K562 (cell line): ENCODE data around the gene MBIP. TPM values are rescaled to one million over a fixed set of nuclear protein-coding genes. Genes with fewer than 3 reads are reported as not detected.
A peak's percentile ranks its signal among the peaks of the same experiment; 100 is the strongest.

Source experiments
- ARNT ChIP-seq, 2 experiments: fragments of 450-650 bp; IDR thresholded peaks; 2 replicates each; pipeline ENCODE4 v1.6.1; 2016; ENCODE audit warnings: mild to moderate bottlenecking in 1 of 2
- BCOR ChIP-seq: fragments of 450-650 bp; IDR thresholded peaks from 2 replicates; pipeline ENCODE4 v1.6.1; 2016
- CBFA2T2 ChIP-seq: fragments of 450-650 bp; conservative IDR thresholded peaks from 2 replicates; pipeline ENCODE4 v1.6.1; 2017; ENCODE audit warnings: mild to moderate bottlenecking
- CBFA2T3 ChIP-seq: fragments of 450-650 bp; IDR thresholded peaks from 2 replicates; pipeline ENCODE4 v1.6.1; 2017
- CHAMP1 ChIP-seq: fragments of 450-650 bp; IDR thresholded peaks from 2 replicates; pipeline ENCODE4 v1.6.1; 2016; ENCODE audit warnings: mild to moderate bottlenecking
- CREB1 ChIP-seq, 2 experiments: sonication (generic) in 1 of 2; formaldehyde crosslinking in 1 of 2; IDR thresholded peaks; 2 replicates each; pipeline versions ENCODE4 v1.6.1 to v1.8.0; 2012 to 2022; ENCODE audit warnings: inconsistent platforms in 1 of 2, mild to moderate bottlenecking in 1 of 2, missing genetic modification reagents in 1 of 2, moderate library complexity in 1 of 2
- CTBP1 ChIP-seq: fragments of 450-650 bp; IDR thresholded peaks from 2 replicates; pipeline ENCODE4 v1.6.1; 2016; ENCODE audit warnings: borderline replicate concordance
- E2F4 ChIP-seq: sonication (generic); formaldehyde crosslinking; IDR thresholded peaks from 2 replicates; pipeline ENCODE4 v1.8.0; 2022; ENCODE audit warnings: mild to moderate bottlenecking, low read depth, missing genetic modification reagents
- ETV5 ChIP-seq: sonication (generic); formaldehyde crosslinking; IDR thresholded peaks from 2 replicates; pipeline ENCODE4 v1.4.0; 2020; ENCODE audit warnings: low read depth, mild to moderate bottlenecking, missing genetic modification reagents
- GATA2 ChIP-seq: sonication (generic); formaldehyde crosslinking; IDR thresholded peaks from 2 replicates; pipeline ENCODE4 v1.4.0; 2020; ENCODE audit warnings: mild to moderate bottlenecking, missing genetic modification reagents
- HDAC1 ChIP-seq, 2 experiments: fragments of 450-650 bp; IDR thresholded peaks; 2 replicates each; pipeline ENCODE4 v1.6.1; 2016 to 2017; ENCODE audit warnings: inconsistent platforms in 1 of 2, mild to moderate bottlenecking in 1 of 2, moderate library complexity in 1 of 2
- KHSRP ChIP-seq: fragments of 450-650 bp; IDR thresholded peaks from 2 replicates; pipeline ENCODE4 v1.6.1; 2017
- MYBL2 ChIP-seq, 2 experiments: fragments of 450-650 bp in 1 of 2; sonication (generic) in 1 of 2; formaldehyde crosslinking in 1 of 2; IDR thresholded peaks; 2 replicates each; pipeline versions ENCODE4 v1.6.1 to v1.8.1; 2017 to 2022; ENCODE audit warnings: borderline replicate concordance in 1 of 2, inconsistent platforms in 1 of 2, low read depth in 1 of 2, mild to moderate bottlenecking in 1 of 2, missing genetic modification reagents in 1 of 2, moderate library complexity in 1 of 2
- NBN ChIP-seq: fragments of 450-650 bp; IDR thresholded peaks from 2 replicates; pipeline ENCODE4 v1.6.1; 2016; ENCODE audit warnings: low read depth, mild to moderate bottlenecking
- NCOA1 ChIP-seq: fragments of 450-650 bp; IDR thresholded peaks from 2 replicates; pipeline ENCODE4 v1.6.1; 2016; ENCODE audit warnings: low read depth
- NCOA4 ChIP-seq: fragments of 450-650 bp; IDR thresholded peaks from 2 replicates; pipeline ENCODE4 v1.6.1; 2018; ENCODE audit warnings: mild to moderate bottlenecking; ENCODE audit not compliant: partially characterized antibody
- NCOR1 ChIP-seq: fragments of 450-650 bp; IDR thresholded peaks from 2 replicates; pipeline ENCODE4 v1.6.1; 2016; ENCODE audit warnings: mild to moderate bottlenecking, moderate library complexity
- PHB2 ChIP-seq: fragments of 450-650 bp; IDR thresholded peaks from 2 replicates; pipeline ENCODE4 v1.6.1; 2017; ENCODE audit warnings: low read depth
- PKNOX1 ChIP-seq: fragments of 450-650 bp; IDR thresholded peaks from 2 replicates; pipeline ENCODE4 v1.6.1; 2016
- POLR2AphosphoS5 ChIP-seq: IDR thresholded peaks from 2 replicates; pipeline ENCODE4 v1.6.1; 2011; ENCODE audit warnings: mild to moderate bottlenecking, low read depth, low read length, moderate library complexity; ENCODE audit not compliant: control insufficient read depth, insufficient read depth
- RBM25 ChIP-seq: fragments of 200-400 bp; formaldehyde crosslinking; IDR thresholded peaks from 2 replicates; pipeline ENCODE4 v1.6.1; 2018; ENCODE audit warnings: low read length, low read depth, moderate library complexity; ENCODE audit not compliant: severe bottlenecking
- SMAD3 ChIP-seq: fragments of 450-650 bp; formaldehyde crosslinking; conservative IDR thresholded peaks from 2 replicates; pipeline ENCODE4 v1.4.0; 2020; ENCODE audit warnings: mild to moderate bottlenecking
- TRIM24 ChIP-seq, 2 experiments: fragments of 450-650 bp; IDR thresholded peaks; 2 replicates each; pipeline ENCODE4 v1.6.1; 2016
- ZNF57 ChIP-seq: fragments of 450-650 bp; formaldehyde crosslinking; IDR thresholded peaks from 2 replicates; pipeline ENCODE4 v1.4.0; 2020; ENCODE audit warnings: mild to moderate bottlenecking, moderate library complexity
- ZNF764 ChIP-seq: fragments of 250-450 bp; sonication (Bioruptor Pico); IDR thresholded peaks from 2 replicates; pipeline ENCODE4 v1.4.0; 2020; ENCODE audit warnings: low read depth, mild to moderate bottlenecking, moderate library complexity
- polyA plus RNA-seq, 8 experiments: library from polyadenylated mRNA; depleted of rRNA in 4 of 8; stranded (reverse) in 5 of 8; unstranded in 3 of 8; fragments of >200 nt; fragmentation: Nextera tagmentation in 2 of 8; fragmentation: Illumina TruSeq in 1 of 8; extraction: Ambion mirVana in 2 of 8; extraction: Trizol in 1 of 8; gene quantifications; 2 replicates each; pipeline versions ENCODE4 v1.2.1 to v1.2.3, GENCODE V29; 2011 to 2014; ENCODE audit warnings: inconsistent platforms in 1 of 8, missing spikeins in 1 of 8
- total RNA-seq, 7 experiments: library from RNA; depleted of rRNA in 6 of 7; stranded (reverse); fragments of >200 nt in 6 of 7; fragmentation: Illumina TruSeq in 2 of 7; extraction: Trizol in 2 of 7; gene quantifications; 2 replicates each; pipeline versions ENCODE4 v1.2.1 to v1.2.3, GENCODE V29; 2011 to 2021; ENCODE audit warnings: low replicate concordance in 1 of 7
- TF ChIP-seq, protein P1 (sequence below): fragments of 250-450 bp; sonication (Bioruptor Pico); IDR thresholded peaks from 2 replicates; pipeline ENCODE4 v1.4.0; 2020

The MBIP gene
- total and polyA plus RNA-seq, 9 of the 15 experiments (the other 6 are each of a cell fraction or from before 2014, with no cell fraction given), result 8.4 to 31.1 (median 19.4) TPM

DNA sequence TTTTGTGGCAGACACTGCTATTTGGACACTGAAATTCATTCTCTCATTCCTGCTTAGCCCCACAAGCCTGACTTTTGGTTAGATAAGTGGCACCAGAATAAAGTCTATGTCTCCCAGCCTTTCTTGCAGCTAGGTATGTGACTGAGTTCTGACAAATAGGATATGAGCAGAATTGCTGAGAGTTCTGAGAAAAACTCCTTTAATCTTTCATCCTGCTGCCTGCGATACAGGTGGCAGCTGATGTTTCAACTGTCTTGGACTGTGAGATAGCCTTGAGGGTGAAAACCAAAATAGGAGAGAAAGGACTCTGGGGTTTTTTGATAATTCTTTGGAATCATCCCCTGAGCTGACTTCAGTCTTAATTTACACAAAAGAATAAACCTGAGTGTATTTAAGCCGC is 55.8 kb downstream of the MBIP start (continued):
- peak; percentile 47; the same call in 1 of the 2 replicates for TF ChIP-seq ETV5 (CRISPR knock-in tag)
- TF ChIP-seq NBN, result peak; percentile 83; the same call in 1 of the 2 replicates
- no peak for TF ChIP-seq ZNF764 (CRISPR knock-in tag)
- peak; percentile 7 for TF ChIP-seq RBM25
- peak; percentile 71; the same call in 1 of the 2 replicates for TF ChIP-seq CTBP1
- TF ChIP-seq E2F4 (CRISPR knock-in tag), result no peak
- TF ChIP-seq MYBL2 (IDR thresholded peaks at IDR 0.05; ENCODE audit: low read depth), result no peak
- TF ChIP-seq MYBL2 (CRISPR knock-in tag; IDR thresholded peaks at IDR 0.05; ENCODE audit: borderline replicate concordance), result no peak
- peak; percentile 57; the same call in 1 of the 2 replicates for TF ChIP-seq PKNOX1
- no peak for TF ChIP-seq SMAD3
- TF ChIP-seq NCOA4, result peak; percentile 64
- peak; percentile 20; the same call in 1 of the 2 replicates for TF ChIP-seq BCOR
- peak; percentile 80 to 87; a peak in 3 of 4 replicates for TF ChIP-seq ARNT (IDR thresholded peaks at IDR 0.05)
- TF ChIP-seq NCOR1, result peak; percentile 98
- peak; percentile 96 for TF ChIP-seq POLR2AphosphoS5
- TF ChIP-seq, protein P1, sequence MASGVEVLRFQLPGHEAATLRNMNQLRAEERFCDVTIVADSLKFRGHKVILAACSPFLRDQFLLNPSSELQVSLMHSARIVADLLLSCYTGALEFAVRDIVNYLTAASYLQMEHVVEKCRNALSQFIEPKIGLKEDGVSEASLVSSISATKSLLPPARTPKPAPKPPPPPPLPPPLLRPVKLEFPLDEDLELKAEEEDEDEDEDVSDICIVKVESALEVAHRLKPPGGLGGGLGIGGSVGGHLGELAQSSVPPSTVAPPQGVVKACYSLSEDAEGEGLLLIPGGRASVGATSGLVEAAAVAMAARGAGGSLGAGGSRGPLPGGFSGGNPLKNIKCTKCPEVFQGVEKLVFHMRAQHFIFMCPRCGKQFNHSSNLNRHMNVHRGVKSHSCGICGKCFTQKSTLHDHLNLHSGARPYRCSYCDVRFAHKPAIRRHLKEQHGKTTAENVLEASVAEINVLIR (CRISPR knock-in tag), result no peak
- TF ChIP-seq PHB2, result peak; percentile 91
- TF ChIP-seq CBFA2T3, result peak; percentile 99
- TF ChIP-seq ZNF57 (CRISPR knock-in tag), result no peak
- peak; percentile 52; the same call in 1 of the 2 replicates for TF ChIP-seq CREB1 (IDR thresholded peaks at IDR 0.05)
- no peak for TF ChIP-seq CREB1 (CRISPR knock-in tag; IDR thresholded peaks at IDR 0.05)
- peak; percentile 99 for TF ChIP-seq CBFA2T2
- TF ChIP-seq KHSRP, result peak; percentile 68
- peak; percentile 95 to 96 for TF ChIP-seq TRIM24 (IDR thresholded peaks at IDR 0.05)
- peak; percentile 92 for TF ChIP-seq GATA2 (CRISPR knock-in tag)
- TF ChIP-seq NCOA1, result peak; percentile 80; the same call in 1 of the 2 replicates
- peak in 1 of 2 experiments; percentile 82; a peak in 2 of 4 replicates for TF ChIP-seq HDAC1 (IDR thresholded peaks at IDR 0.05)
- TF ChIP-seq CHAMP1, result peak; percentile 95
